Activated naive CD4-positive, alpha-beta T cell treated with anti-CD3 and anti-CD28 coated beads, Interleukin-2, amount 50 U/mL, for 16 hours (primary cell): ENCODE results near the gene MYO1B.

Experiments used
- DNase-seq: peaks from one replicate; pipeline ENCODE4 v3.0.0-alpha.2; 2020

The MYO1B gene

GRCh38 chr2:191301971-191302370 is 56.8 kb downstream of the MYO1B start:
- DNase-seq = no peak

- peak; percentile 15 for DNase-seq
Observed at GRCh38 chr2:191302459-191303139, 57.4 kb downstream of the MYO1B start.

DNA sequence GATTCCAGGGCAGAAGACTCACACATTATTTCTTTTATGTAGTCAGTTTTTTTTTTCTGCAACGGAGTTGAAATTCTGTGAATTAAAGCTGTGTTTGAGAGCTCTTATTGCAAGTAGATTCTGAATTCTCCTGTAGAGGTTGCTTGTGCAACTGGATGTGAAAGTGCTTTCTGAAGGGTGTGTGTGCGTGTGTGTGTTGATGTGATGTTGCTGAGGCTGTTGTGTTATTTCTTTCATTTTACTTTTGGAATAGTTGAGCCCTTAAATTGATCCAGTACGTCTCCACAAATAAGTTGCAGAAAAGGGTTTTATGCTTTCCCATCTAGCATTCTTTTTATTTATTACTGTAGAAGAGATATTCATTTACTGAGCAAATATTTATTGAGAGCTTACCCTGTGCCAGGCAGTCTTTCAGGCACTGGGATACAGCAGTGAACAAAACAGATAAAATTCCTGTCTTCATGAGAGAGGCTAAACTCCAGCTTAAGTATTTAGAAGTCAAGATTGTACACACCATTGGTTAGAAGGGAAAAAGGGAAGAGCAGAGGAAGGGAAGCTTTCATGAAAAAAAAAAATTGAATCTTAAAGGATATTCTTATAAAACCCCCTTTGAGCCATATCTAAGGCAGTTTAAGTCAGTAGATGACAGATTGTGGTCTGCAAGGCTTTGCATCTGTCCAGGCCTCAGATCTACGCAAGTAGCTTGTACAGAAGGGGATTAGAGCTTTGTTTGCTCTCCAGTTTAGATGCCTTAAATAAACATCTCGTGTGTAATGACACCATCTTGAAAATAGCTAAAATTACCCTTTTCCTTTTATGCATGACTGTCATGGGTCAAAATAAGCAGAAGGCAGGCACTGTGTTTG is 58.2 kb downstream of the MYO1B start:
- DNase-seq = no peak

DNA sequence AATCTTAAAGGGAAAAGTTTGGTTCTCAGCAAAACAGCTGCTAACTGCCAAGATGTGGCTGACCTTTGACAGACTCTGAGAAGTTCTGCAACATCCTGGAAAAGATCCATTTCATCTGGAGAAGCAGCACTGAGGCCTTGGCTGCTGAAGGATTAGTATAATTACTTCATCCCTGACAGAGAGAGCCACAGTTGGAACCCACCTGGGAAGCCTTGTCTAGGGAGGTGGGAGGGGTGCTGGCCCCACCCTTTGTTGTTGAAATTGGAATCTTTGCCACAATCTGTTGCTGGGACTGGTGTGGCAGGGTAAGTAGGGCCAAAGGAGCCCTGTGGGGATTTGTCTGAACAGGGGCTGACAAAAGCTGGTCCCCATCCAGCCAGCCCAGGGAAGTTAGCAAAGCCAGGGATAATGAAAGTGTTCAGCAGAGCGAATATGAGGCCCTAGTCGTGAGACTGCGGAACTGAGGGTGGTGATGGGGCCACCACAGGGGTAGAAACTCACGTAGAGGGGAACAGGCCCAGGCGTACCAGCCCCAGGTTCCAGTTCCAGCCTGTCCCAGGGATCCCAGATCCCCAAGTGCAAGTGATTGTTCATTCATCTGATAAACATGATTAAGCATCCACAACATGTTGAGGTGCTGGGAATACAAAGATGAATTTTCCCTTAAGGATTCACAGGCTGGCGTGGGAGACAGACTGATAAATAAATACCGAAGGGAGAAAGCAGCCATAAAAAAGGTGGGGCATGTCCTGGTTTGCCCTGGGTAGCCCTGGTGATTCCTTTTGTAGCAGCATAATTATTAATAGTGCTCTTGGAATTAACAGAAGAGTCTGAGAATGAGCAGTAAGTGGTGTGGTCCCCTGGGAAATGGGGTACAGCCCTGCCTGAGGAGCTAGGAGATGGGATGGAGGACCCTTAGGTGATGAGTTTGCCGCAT is 60.0 kb downstream of the MYO1B start:
- DNase-seq = no peak

DNA sequence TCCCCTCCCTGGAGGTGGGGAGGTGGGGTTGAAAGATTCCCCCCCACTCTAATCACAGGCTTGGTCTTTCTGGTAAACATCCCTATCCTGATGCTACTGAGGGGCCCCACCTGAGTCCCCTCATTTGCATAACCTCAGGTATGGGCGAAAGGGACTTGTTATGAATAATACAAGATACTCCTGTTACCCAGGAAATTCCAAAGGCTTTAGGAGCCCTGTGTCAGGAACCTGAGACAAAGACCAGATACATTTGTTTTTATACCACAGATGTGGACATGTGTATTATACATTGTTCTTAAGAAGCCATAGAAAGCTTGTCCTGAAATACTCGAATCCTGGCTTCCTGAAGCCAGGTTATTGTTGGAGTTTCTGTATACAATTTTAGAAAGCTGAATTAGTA is 62.8 kb downstream of the MYO1B start:
- DNase-seq = no peak

DNA sequence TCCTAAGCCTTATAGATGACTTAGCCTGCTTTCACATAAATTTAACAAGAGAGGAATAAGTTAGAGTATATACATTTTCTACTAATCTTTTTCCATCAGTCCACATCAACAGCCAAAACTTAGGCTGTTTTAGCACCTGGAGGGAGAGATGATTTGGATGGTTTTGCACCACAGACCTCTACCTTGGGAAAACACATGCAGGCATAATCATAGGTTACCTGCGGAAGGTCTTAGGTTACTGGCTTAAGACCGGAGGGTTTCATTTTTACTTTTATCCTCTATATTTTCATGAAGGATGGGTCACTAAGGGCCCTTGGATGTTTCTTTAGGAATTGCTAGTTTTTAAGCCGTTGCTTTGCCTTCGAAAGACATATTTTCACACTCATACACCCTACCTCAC is 66.0 kb downstream of the MYO1B start:
- DNase-seq = no peak

- no peak for DNase-seq
Observed at GRCh38 chr2:191311627-191312026, 66.4 kb downstream of the MYO1B start.

DNA sequence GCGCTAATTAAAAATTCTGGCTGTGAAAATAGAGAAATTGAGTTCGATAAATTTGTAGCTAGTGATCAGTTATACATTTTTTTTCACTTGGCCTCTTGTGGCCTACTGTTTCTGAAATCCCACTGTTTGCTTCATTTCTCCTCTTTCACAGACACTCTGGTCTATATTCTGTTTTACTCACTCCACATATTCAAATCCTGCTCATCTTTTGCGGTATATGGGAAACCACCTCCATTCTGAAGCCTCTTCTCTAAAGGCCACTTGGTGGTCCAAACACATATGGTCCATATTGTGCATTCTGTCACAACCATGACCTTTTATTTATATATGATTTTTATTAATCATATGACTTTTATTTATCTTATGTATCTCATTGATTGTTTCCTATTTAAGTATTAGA is 67.0 kb downstream of the MYO1B start:
- no peak for DNase-seq

GRCh38 chr2:191312662-191313061 is 67.5 kb downstream of the MYO1B start:
- DNase-seq = no peak

DNA sequence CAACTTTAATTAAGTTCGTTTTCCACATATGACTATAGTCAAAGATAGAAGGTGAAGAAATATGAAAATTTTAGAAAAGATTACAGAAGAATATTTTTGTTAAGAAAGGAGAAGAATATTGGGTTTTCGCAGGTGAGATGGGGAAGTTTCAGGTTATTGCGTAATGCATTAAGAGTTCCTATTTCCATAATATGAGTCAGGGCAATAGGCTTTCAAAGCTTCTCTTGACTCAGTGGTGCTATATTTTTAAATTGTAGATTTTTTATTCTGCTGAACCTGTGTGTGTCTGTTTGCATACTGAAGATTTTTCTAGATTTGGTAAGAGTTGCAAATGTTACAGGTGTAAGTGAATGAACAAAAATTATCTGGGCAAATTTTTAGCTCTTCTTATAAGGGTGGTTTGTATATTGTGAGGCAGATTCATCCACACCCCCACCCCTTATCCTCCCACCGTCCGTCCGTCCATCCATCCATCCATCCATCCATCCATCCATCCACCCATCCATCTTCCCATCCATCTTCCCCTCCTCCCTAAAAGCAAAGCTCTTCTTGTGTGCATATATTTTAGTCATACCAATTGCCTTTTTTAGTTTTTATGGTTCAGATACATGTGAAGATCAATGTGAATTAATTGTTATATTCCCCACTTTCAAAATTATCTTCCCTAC is 69.6 kb downstream of the MYO1B start:
- no peak for DNase-seq

DNA sequence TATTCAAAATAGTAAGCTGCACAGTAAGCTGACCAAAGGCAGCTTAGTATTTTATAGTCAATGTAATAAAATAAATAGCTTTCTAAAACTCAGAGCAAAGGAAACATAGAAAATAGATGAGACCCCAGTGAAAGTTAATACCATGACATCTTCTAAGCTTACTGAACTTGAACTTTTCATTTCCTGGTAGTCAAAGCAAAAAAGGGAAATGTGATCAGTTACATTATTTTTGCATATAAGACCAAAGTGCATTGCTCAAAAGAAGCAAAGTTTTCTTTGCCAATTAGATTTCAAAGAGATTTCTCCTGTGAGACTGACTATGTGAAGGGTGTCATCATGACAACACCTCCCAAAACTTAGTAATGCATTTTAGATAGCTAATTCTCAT is 70.2 kb downstream of the MYO1B start:
- no peak for DNase-seq

GRCh38 chr2:191316246-191316994 is 71.2 kb downstream of the MYO1B start:
- no peak for DNase-seq

DNA sequence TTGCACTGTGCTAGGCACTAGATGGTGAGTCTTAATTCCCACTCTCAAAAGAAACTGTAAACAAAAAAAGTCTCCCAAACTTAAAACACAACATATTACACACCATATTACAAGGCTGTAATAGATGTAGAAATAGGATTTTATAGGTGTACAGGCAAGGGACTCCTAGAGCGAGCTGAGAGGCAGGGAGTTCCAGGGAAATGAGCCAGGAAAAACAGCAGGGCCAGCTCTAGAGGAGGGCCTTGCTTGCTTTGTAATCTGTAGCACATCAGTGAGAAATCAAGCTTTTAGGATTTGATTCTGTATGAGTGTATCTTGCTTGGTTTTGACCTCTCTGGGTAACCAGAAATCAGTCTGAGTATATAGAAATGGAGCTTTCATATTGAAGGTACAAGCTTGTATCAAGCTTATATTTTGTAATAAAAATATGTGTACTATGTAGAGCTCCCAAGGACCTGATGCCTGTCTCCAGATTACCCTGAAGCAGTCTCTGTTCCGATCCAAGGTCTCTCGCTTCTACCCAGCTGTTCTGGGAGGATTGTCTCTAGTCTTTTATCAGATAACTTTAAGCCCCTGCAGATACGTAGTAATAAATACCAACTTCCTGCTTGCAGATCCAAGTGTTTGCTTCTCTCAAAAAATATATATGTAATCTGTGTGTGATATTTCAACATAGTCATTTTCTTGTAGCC is 73.0 kb downstream of the MYO1B start:
- no peak for DNase-seq

GRCh38 chr2:191318729-191319078 is 73.5 kb downstream of the MYO1B start:
- no peak for DNase-seq

DNA sequence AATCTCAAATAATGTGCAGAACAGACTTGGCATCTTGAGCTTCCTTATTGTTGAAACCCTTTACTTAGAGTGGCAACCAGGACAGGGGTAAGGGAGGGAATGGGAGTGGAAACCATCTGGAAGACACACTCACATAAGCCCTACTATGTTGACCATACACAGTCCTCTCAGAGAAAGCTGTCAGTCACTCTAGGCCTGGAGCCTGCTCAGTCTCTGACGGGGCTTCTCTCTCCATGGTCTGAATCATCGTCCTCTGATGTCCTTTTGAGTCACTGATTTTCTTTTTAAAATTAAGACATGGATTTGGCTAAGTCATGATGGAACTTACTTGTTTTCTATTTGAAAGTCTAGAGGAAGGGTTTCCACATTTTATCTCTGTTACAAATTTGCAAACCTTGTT is 74.0 kb downstream of the MYO1B start:
- no peak for DNase-seq

DNA sequence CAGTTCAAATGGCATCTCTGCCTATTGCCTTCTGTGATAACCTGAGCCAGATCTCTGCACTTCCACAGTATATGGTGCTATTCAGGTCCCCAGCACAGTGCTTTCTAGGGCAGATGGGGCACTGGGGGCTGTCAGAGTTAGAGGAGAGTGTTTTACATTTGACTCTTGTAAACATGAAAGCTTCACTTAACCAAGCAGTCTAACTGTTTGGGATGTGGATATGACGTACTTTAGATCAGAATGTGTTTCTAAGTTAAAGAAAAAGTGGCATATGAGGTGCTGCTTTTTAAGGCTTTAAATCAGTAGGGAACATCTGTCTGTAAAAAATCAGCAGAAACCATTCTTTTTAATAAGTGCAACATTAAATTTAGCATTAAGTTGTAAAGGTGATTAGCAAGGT is 75.7 kb downstream of the MYO1B start:
- DNase-seq = no peak

DNA sequence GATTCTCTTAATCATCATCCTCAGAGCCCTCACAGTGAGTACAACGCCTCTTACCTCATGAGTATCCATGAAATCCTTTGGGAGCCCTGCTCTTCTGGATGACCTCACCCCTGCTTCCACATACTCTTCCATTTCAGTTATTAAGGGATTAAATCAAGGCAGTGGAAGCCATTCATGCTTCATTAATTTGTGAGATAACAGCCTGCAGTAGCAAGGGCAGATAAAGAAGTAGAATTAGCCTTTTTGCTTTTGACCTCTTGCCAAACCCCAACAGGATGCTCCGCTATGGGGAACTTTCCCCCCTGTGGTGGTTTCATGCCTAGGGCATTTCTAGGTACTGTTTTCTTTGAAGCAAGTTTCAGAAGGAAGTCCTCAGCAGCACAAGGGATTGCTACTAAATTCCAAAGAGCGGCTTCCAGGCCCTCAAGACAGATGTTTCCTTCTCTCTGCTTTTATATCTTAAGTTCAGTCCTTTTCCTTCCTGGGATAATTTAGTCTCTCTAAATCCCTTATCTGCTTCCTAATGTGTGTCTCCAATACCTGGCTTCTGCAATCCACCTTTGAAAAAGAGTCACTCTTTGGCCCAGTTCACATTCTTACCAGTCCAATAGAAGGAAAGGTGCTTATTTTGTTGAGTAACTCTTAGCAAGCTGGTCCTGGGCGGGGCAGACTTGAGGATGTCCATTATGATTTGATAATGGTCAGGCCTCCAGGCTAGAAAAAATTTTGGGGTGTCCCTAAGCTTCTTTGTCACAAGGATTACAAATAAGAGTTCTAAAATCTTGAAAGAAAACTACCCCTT is 76.9 kb downstream of the MYO1B start:
- no peak for DNase-seq

DNA sequence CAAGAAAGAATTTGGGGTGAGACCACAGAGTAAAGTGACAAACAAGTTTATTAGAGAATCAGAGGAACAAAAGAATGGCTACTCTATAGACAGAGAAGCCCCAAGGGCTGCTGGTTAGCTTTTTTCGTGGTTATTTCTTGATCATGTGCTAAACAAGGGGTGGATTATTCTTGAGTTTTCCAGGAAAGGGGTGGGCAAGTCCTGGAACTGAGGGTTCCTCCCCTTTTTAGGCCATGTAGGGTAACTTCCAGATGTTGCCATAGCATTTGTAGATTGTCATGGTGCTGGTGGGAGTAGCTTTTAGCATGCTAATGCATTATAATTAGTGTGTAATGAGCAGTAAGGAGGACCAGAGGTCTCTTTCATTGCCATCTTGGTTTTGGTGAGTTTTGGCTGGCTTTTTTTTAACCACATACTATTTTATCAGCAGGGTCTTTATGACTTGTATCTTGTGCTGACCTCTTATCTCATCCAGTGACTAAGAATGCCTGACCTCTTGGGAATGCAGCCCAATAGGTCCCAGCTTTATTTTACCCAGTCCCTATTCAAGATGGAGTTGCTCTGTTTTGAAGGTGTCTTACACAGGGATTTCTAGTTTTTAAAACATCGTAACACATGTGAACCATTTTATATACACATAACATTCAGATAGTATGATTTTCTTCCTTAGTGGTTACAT is 77.8 kb downstream of the MYO1B start:
- no peak for DNase-seq

DNA sequence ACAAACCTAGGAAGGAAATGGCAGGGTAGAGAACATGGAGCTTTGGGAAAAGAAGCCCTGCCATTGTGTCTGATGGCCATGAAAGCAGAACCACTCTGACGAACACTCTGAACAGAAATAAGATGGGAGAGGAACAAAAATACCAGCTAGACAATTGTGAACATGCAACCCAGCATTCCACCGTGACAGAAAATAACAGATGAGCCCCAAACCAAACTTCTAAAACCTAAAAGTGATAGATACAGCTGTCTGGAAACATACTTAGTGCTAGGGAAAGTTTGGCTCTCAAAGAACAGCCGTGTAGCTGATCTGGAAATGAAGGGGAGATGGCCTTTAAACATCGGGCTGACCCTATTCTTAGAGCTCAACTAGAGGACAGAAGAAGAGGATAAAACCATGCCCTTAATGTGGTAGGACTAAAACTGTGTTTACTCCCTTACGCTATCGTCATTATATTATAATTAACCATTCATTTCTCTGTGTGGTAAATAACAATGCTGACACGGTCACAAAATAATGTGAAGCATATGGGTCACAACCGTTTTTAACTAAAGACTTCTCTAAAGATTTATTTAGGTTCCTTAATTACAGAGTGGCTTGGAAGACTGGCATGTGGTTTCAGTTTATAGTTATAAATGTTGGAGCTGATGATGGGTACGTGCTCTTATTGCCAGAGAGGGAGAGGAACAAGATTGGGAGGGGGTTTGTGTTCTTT is 80.6 kb downstream of the MYO1B start:
- no peak for DNase-seq
